GM11168 (cell line): ENCODE measurements around the gene ACACA.

ENCODE experiments used
- in situ Hi-C: fragments of 300-500 bp; cut with MboI; formaldehyde crosslinking; loops from one replicate; pipeline ENCODE4 v1.12.0; 2022; ENCODE audit warnings: low sequenced_read_pairs; ENCODE audit not compliant: unreplicated experiment

The ACACA gene

DNA sequence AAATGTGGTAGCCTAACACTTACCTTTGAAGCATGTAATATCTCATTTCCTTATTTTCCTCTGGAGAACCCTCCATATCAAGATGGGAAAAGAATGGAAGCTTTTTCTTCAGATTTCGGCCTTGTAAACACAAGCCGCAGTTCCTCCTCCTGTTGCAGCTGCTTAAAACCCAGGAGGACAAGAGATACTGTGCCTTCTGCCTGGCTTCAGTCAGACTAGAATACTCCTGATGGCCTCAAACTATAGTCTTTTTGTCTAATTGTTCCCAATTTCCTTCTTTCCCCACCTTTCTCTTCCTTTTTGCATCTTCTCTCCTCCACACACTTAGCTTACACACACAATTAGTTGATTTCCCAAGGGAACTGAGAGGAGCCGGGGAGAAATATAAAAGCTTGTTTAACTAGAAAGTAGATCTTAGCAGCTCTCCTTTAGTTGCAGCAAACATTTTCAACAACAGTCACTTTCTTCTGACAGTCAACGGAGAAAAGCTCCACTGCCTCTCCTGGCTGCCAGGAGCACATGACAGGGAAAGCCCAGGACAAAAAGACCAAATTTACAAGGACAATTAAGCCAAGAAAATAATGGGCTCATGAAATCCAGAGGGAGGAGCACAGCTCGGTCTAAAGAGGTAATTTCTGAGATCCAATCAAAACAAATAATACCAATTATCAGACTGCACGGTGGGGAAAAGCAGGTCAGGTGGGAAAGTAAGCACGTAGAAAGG is 107.2 kb downstream of the ACACA start:
- in situ Hi-C loops, result no loop called here

- in situ Hi-C loops, result no loop called here
These were observed 110.7 kb downstream of the ACACA start for GRCh38 chr17:37295888-37296287.

GRCh38 chr17:37294888-37295287 is 111.7 kb downstream of the ACACA start:
- in situ Hi-C loops, result no loop called here

GRCh38 chr17:37293770-37294169 is 112.9 kb downstream of the ACACA start:
- in situ Hi-C loops, result no loop called here

DNA sequence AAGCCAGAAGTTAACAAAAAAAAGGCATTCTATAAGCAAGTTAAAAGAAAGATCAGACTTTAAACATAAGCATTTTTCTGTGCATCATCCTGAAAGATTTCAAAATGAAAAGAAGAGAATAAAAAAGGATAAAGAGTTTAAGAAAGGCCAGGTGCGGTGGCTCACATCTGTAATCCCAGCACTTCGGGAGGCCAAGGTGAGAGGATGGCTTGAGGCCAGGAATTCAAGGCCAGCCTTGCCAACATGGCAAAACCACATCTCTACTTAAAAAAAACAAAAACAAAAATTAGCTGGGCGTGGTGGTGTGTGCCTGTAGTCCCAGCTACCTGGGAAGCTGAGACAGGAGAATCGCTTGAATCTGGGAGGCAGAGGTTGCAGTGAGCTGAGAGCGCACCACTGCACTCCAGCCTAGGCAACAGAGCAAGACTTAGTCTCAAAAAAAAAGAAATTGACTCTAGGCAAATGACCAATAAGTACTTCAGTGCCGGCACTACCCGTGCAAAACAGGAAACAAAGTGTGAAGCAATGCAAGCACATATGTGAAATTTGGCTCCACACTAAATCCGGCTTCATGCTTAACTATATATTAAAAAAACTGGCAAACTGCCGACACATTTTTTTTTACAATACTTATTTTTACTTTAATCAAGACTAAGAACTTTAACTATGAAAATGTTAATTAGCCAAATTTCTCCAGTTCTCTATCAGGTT is 114.1 kb downstream of the ACACA start:
- in situ Hi-C loops, result no loop called here

- in situ Hi-C loops, result no loop called here
These were observed 115.3 kb downstream of the ACACA start for GRCh38 chr17:37291351-37291750.

GRCh38 chr17:37286430-37286829 is 120.2 kb downstream of the ACACA start:
- in situ Hi-C loops, result no loop called here

DNA sequence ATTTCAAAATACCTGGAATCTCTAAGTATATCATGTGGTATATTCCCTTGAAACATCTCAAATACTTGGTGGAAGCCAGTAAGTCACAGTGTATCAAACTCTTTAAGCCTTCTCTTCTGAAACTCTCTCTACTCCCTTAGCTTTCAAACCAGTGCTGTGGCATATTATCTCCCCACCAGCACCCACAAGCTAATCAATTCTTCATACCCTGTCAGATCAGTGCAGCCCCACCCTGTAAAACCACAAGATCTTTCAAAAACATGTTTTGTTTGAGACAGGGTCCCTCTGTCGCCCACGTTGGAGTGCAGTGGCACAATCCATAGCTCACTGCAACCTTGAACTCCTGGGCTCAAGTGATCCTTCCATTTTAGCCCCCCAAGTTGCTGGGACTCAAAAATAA is 122.4 kb downstream of the ACACA start:
- in situ Hi-C loops, result no loop called here

DNA sequence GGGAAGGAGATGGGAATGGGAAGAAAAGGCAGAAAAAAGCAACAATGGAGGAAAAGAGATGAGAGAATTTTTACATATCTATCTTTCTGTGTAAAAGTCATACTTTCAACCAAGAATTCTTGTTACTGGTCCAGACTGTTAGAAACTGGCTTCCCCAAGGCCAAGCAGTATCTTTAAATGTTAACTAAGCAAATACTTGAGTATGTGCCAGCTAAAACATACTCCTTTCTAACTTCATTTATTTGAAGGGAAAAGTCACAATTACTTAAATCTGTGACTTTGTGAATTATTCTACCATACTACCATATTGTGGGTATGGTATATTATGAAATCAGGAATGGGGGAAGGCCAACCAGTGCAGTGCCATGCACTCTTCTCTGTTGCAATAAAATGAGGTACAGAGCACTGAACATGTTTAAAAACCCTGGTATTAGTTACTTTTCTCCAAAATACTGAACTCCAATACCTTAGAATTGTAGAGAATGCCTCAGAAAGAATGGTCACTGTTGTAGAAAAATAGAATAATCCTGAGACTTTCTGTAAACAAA is 123.1 kb downstream of the ACACA start:
- in situ Hi-C loops, result no loop called here

GRCh38 chr17:37280841-37281240 is 125.8 kb downstream of the ACACA start:
- in situ Hi-C loops, result no loop called here

DNA sequence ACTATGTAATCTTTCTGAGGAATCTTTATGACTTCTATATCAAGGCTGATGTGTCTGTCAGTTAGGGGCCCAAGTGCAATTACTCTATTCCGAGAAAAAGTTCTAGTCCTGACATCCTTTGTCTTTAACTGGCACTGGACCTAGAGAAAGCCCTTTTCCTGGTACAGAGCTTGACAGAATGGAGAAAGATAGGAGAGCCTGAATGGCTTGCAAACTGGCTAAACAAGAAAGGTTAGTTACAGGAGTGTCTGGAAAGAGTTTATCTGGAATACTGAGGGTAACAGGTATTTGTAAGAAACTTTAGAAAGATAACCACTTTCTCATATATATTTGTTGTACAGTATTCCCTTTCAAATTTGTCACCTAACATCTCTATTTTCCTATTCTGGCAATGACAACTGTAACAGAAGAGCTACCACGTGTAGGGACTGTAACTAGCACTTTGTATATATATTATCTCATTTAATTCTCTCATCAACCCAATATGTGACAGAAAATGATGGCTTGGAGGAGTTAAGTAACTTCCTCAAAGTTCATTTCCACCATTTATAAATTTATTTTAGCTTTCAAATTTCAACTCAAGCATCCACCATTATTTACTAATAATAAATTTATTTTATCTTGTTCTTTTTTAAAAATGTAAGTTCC is 128.3 kb downstream of the ACACA start:
- in situ Hi-C loops, result no loop called here

- in situ Hi-C loops, result no loop called here
These were observed 130.2 kb downstream of the ACACA start for GRCh38 chr17:37276475-37276874.

DNA sequence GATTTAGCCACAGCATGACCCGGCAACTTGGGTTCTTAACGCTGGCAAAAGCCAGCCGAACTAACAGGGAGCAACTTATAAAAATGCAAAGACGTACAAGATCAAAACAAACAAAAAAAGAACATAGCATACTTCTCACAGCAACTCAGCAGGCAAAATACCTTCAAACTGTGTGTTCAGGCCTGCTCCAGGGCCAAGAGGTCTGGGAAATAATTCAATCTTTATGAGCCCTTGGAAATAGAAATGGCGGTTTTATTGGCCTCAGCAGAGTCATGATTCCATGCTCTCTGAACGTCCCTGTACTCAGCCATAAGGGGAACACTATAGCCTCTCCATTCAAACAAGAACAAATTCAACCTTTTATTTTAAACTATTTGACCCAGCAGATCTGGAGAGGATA is 132.2 kb downstream of the ACACA start:
- in situ Hi-C loops, result no loop called here

DNA sequence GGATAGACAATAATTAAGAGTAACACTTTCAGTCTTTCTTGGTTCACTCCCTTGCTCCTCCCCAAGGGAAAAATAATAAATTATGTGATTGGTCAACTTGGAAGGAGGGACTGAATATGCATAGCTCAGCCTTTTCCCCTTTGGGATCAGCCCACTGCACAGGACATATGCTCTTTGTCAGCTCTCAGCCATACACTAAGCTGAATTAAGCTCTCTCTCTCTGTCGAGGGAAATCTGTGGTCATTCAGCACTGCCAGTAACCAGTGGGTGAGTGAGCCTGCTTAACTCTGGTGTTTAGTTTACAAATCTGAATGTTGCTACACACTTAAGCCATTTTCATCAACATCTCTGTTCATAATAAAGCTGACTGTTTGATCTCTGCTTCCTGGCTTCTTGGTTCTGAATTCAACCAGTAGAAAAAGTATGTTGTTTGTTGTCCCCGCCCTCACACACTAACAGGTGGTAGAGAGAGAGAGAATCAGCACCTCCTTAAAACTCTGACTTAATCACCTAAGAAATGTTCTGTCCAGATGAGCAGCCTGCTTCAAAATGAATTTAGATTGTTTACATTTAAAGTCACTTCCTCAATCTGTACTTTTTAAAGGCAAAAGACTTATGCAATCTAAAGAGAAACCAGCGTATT is 133.1 kb downstream of the ACACA start:
- in situ Hi-C loops, result no loop called here

- in situ Hi-C loops, result no loop called here
These were observed 141.0 kb downstream of the ACACA start for GRCh38 chr17:37265446-37266173.

- in situ Hi-C loops, result no loop called here
These were observed 145.3 kb downstream of the ACACA start for GRCh38 chr17:37261286-37261685.

GRCh38 chr17:37259030-37259735 is 147.5 kb downstream of the ACACA start:
- in situ Hi-C loops, result no loop called here

GRCh38 chr17:37256627-37257026 is 150.0 kb downstream of the ACACA start:
- in situ Hi-C loops, result no loop called here

DNA sequence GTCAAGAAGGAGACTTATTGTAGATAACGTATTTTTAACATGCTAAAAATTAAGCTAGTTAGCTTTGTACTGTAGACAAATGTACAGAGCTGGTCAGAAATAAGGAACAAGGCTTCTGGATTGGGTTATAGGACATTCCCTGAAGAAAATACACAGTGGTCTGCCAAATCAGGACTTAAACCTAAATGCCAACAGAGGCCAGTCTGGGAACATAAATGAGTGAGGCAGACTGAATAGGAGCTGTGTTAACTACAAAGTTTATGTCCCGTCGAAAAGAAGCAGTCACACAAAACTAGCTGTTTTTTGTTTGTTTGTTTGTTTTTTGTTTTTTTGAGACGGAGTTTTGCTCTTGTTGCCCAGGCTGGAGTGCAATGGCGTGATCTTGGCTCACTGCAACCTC is 151.2 kb downstream of the ACACA start:
- in situ Hi-C loops, result no loop called here
